ENCODE data around the gene UBE2S. TPM values are rescaled to one million over a fixed set of nuclear protein-coding genes. Genes with fewer than 3 reads are reported as not detected.

The UBE2S gene
- 72.5 and 94.4 TPM in 2 replicates for total RNA-seq

GRCh38 chr19:55407550-55407799, at the start of gene UBE2S:
UBE2S (minus strand) TSS chr19:55407788; CDS start chr19:55407589, 199 bp downstream.

GRCh38 chr19:55443045-55443823, 35.6 kb upstream of the UBE2S start, which contains the start of gene SHISA7:
SHISA7 (minus strand) TSS chr19:55443300; CDS start chr19:55442863, 437 bp downstream.

GRCh38 chr19:55385724-55386492, 21.7 kb downstream of the UBE2S start, which contains the start of gene RPL28:
RPL28 (plus strand) TSS chr19:55385932; CDS start chr19:55386358, 426 bp downstream.

GRCh38 chr19:55384131-55384919, 23.3 kb downstream of the UBE2S start, which contains the start of gene TMEM238:
TMEM238 (minus strand) TSS chr19:55384292; CDS start chr19:55384259, 33 bp downstream.

GRCh38 chr19:55376241-55376933, 31.2 kb downstream of the UBE2S start, which contains the start of gene TMEM190:
TMEM190 (plus strand) TSS chr19:55376826; CDS start chr19:55376854, 28 bp downstream.

GRCh38 chr19:55370305-55370988, 37.1 kb downstream of the UBE2S start, which contains the start of gene IL11:
IL11 (minus strand) TSS chr19:55370463; CDS start chr19:55370310, 153 bp downstream.

GRCh38 chr19:55362990-55363716, 44.4 kb downstream of the UBE2S start, which contains the start of gene GARIN5B:
GARIN5B (minus strand) TSS chr19:55363260; CDS start chr19:55363066, 194 bp downstream.

GRCh38 chr19:55354698-55355212, 52.8 kb downstream of the UBE2S start, which contains the start of gene COX6B2:
COX6B2 (minus strand) TSS chr19:55354719; CDS start chr19:55354521, 198 bp downstream.

Other genes with a start within 250 kb of the UBE2S start
- gene DNAAF3, start 241.2 kb downstream of the UBE2S start, total RNA-seq = 0.30 and 0.65 TPM in 2 replicates
- gene SYT5, start 227.5 kb downstream of the UBE2S start, total RNA-seq = not detected in 2 replicates
- 4.2 and 5.0 TPM in 2 replicates for gene PTPRH, start 198.3 kb downstream of the UBE2S start, total RNA-seq
- gene TMEM86B, start 179.0 kb downstream of the UBE2S start, total RNA-seq = 0.59 and 1.4 TPM in 2 replicates
- 30.9 and 63.4 TPM in 2 replicates for gene PPP6R1, start 148.8 kb downstream of the UBE2S start, total RNA-seq
- 22.9 and 34.8 TPM in 2 replicates for gene HSPBP1, start 127.7 kb downstream of the UBE2S start, total RNA-seq
- gene BRSK1, start 123.8 kb downstream of the UBE2S start, total RNA-seq = 6.5 and 16.4 TPM in 2 replicates
- gene TMEM150B, start 82.4 kb downstream of the UBE2S start, total RNA-seq = not detected in 2 replicates
- 9.5 and 9.8 TPM in 2 replicates for gene KMT5C, start 67.9 kb downstream of the UBE2S start, total RNA-seq
- gene COX6B2, start 53.1 kb downstream of the UBE2S start, total RNA-seq = 0.09 TPM in 1 of 2 replicates, not detected in the other
- not detected in 2 replicates for gene GARIN5B, start 44.5 kb downstream of the UBE2S start, total RNA-seq
- 14.4 and 33.9 TPM in 2 replicates for gene IL11, start 37.3 kb downstream of the UBE2S start, total RNA-seq
- not detected in 2 replicates for gene TMEM190, start 31.0 kb downstream of the UBE2S start, total RNA-seq
- 0.30 and 0.32 TPM in 2 replicates for gene TMEM238, start 23.5 kb downstream of the UBE2S start, total RNA-seq
- 212 and 468 TPM in 2 replicates for gene RPL28, start 21.9 kb downstream of the UBE2S start, total RNA-seq
- not detected in 2 replicates for gene SHISA7, start 35.5 kb upstream of the UBE2S start, total RNA-seq
- gene ISOC2, start 53.9 kb upstream of the UBE2S start, total RNA-seq = 29.4 and 47.2 TPM in 2 replicates
- not detected in 2 replicates for gene C19orf85, start 57.0 kb upstream of the UBE2S start, total RNA-seq
- 1.5 and 3.0 TPM in 2 replicates for gene ZNF628, start 68.8 kb upstream of the UBE2S start, total RNA-seq
- gene NAT14, start 77.4 kb upstream of the UBE2S start, total RNA-seq = 18.0 and 20.5 TPM in 2 replicates
- 13.7 and 16.0 TPM in 2 replicates for gene SSC5D, start 80.6 kb upstream of the UBE2S start, total RNA-seq
- not detected in 2 replicates for gene SBK2, start 129.3 kb upstream of the UBE2S start, total RNA-seq
- gene SBK3, start 137.8 kb upstream of the UBE2S start, total RNA-seq = not detected in 2 replicates
- gene ZNF579, start 173.1 kb upstream of the UBE2S start, total RNA-seq = 3.9 and 6.5 TPM in 2 replicates
- gene FIZ1, start 191.7 kb upstream of the UBE2S start, total RNA-seq = 3.0 and 3.6 TPM in 2 replicates
- 5.9 and 7.1 TPM in 2 replicates for gene ZNF524, start 192.5 kb upstream of the UBE2S start, total RNA-seq
- gene ZNF865, start 197.9 kb upstream of the UBE2S start, total RNA-seq = 2.1 and 3.3 TPM in 2 replicates
- 2.5 and 4.2 TPM in 2 replicates for gene ZNF784, start 216.8 kb upstream of the UBE2S start, total RNA-seq
- 4.8 and 4.9 TPM in 2 replicates for gene ZNF580, start 233.2 kb upstream of the UBE2S start, total RNA-seq
- gene ZNF581, start 235.9 kb upstream of the UBE2S start, total RNA-seq = 10.7 and 14.6 TPM in 2 replicates
- gene CCDC106, start 240.4 kb upstream of the UBE2S start, total RNA-seq = 8.2 and 8.6 TPM in 2 replicates
- gene U2AF2, start 247.2 kb upstream of the UBE2S start, total RNA-seq = 61.8 and 111 TPM in 2 replicates

Data from smooth muscle cell of the umbilical artery (primary cell).